COLO668 (cell line): ENCODE measurements around the gene SEC24D.

ENCODE experiments used
- DNase-seq: peaks from one replicate; lab custom pipeline; 2025; ENCODE audit not compliant: unreplicated experiment; lab: John Stamatoyannopoulos, UW

SEC24D gene

DNA sequence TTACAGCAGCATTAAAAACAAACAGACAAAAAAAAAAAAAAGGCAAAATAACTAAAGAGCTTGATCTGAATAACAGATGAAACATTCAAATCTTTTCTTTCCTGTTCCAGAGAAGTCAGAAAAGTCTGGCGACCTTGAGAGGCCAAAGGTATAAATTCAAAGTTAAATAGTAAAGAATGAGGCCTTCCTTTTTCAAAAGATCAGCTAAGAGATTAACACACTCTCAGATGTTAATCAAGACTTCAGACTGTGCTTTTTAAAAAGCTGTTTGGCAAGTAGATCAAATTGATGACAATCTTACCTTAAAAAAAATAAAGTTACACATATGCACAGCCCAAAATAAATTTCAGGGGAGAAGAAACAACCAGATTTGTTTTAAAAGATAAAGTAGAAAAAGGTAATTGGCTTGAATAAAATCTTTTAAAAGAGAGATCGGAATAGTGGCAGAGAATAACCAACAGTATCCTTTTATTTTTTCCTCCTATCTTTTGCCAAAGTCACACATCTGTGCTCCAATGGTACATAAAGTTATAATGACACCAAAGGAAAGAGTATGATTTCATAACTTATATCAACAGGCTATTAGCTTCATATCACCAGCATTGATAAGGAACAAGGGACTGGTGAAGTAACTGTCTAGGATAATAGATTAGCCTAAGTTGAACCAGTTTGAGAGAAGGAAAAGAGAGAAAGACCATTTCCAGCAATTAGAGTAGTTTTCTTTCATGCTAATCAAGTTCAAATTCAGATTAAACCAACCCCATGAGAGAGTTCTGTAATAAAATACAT, 80.3 kb downstream of the SEC24D start:
- no peak for DNase-seq

DNA sequence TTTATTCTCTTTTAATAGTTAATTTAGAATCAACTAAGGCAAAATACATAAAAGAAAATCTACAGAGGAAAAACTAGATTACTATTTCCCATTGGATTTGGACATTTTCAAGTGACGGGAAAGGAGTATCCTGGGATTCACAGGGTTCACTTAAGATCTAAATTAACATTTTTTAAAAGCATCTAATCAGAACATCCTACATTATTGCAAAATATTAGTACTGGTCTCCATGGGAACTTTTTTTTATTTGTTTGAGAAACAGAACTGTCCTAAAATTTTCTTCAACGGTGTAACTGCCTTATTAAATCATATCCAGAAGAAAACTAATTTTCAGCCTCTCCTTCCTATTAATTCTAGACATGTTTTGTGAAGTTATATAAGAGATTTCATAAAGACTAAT, 81.0 kb downstream of the SEC24D start:
- no peak for DNase-seq

DNA sequence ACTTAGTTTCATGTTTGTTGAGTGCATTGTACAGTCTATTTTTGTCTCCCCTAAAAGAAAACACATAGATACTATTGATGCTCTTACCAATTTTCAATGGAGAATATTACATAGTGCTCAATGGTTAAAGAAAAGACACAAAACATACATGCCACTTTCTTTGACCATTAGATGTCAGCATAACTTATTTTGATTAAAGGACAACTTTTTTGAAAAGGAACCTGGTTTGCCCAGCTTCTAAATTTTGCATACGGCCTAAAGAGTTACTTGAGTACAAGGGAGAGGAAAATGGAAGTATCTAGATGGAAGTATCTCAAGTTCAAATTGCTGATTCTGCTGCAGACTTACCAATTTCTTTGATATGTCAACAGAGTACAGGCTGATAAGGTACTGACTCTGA, 82.2 kb downstream of the SEC24D start:
- no peak for DNase-seq

DNA sequence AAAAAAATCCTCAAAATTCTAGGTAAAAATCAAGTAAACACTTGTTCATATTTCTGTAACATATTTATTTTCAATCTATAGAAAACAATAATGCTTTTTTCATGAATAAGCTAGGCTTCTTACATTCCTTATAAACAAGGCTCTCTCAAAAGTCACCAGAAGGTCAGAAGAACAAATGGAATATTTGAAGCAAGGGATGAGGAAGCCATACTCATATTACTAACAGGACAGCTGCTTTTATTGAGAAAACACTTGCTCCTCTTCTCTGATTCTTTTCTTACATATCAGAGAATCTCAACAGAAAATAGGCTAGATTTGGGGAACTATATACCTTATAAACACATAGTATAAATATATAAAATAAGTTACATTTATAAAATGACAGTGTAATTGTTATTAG, 82.8 kb downstream of the SEC24D start:
- DNase-seq, result no peak

- no peak for DNase-seq
Observed at GRCh38 chr4:118752551-118752950, 83.4 kb downstream of the SEC24D start.

DNA sequence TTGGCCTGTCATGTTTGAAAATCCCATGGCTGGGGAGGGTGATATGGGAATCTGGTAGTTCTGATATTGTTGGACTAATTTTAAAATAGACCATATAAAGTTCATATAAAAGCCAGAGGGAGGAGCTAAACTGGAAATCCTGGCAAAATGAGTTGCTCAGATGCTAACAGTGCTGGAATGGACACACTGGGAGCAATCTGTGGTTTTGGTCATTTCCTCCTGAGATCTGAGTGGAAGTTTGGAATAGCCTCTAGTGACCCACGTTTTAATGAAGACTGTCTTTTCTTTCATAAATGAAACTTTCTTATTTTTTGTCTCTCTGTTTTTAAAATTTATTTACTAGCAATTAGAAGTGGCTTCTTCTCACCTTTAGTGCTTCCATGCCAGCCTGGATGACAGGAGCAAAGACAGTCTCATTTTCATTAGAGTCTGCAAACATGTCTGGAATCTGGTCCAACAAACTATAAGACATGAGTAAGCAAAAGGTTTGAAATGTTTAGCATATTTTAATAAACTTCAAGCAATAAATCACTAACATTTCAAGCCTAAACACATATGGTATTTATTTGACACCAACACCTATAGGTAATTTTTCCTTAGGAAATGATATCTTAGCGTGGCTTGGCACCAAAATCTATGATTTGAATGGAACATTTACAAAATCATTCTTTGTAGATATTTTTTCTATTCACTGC, 84.2 kb downstream of the SEC24D start:
- no peak for DNase-seq

GRCh38 chr4:118749347-118749988, 86.5 kb downstream of the SEC24D start:
- no peak for DNase-seq

- DNase-seq, result no peak
Observed at GRCh38 chr4:118746251-118746919, 89.5 kb downstream of the SEC24D start.

DNA sequence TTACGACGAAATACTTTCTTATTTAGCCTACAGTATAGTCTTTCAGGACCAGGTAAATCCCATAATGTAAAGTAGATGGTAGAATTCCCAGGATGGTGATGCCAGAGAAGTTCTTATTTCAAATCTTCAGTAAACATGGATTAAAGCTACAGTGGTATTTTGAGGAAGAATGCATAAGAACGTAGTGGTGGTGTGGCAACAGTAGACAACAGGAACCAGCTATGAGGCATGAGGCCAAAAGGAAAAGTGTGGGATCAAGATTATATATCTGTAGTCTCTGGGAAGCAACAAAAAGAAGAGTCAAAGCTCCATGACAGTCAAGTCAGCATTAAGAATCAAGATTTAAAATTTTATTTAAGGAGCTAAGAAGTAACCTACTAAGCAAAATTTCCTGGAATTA, 90.6 kb downstream of the SEC24D start:
- DNase-seq, result no peak

- DNase-seq, result no peak
Observed at GRCh38 chr4:118743867-118744266, 92.1 kb downstream of the SEC24D start.

DNA sequence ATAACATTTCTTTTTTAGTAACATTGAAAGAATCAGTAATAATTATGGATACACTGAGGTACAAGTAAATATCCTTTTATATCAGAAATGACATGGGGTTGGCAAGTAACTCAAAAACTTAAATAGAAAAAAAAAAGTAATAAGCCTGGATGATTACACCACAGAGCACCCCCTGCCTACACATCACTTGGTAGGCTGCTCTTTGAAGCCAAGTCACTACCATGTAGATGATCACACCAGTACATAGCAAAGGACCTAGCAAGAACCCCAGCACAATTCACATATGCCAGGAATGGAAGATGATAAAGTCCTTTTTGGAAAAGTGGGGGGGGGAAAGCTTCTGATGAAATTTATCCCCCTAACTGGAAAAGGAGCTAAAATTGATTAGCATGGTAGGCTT, 93.9 kb downstream of the SEC24D start:
- DNase-seq, result no peak

DNA sequence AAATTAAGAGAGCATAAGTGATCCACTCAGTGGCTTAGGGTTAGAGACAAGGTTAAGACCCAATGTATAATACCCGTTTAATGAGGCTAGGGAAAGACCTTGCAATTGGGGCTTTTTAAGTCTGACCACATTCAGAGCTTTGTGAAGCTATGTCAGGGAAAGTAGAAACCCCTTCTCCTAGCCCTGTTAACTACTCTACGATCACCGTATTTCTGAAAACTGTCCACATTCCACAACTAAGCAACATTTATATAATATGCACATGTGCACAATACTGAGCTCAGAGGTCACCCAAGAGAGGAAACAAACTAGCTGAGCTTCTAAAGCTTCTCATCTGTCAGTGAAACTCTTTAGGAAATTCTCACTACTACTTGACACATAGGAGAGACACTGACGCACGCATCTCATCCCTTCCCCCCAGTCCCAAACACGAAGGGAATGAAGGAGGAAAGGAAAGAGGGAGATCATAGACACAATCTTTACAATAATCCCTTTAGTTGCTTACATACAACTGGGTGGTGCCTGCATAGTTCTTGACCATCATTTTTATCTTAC, 94.5 kb downstream of the SEC24D start:
- no peak for DNase-seq

GRCh38 chr4:118740869-118741268, 95.1 kb downstream of the SEC24D start:
- DNase-seq, result no peak

GRCh38 chr4:118739022-118739713, 96.8 kb downstream of the SEC24D start:
- DNase-seq, result no peak

- DNase-seq, result no peak
Observed at GRCh38 chr4:118738090-118738489, 97.8 kb downstream of the SEC24D start.

DNA sequence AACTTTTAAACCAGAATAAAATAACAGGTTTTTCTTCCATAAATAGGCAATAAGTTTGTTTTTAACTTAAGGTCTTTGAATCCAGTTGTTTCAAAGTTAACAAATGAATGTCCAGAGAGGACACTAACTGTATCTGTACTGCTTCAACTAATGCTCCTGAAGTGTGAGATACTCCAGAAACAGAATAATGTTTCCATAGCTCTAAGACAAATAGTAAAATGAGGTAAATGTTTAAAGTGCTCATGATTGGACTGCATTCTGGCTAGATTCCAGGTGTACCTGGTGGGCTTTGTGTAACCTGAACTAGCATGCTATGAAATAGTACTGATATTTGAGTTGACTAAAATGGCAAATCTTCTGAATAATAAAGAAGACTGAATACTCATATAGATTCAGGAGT, 99.0 kb downstream of the SEC24D start:
- DNase-seq, result no peak

GRCh38 chr4:118734491-118735205, 101.3 kb downstream of the SEC24D start:
- no peak for DNase-seq

- no peak for DNase-seq
Observed at GRCh38 chr4:118732591-118733330, 103.2 kb downstream of the SEC24D start.

DNA sequence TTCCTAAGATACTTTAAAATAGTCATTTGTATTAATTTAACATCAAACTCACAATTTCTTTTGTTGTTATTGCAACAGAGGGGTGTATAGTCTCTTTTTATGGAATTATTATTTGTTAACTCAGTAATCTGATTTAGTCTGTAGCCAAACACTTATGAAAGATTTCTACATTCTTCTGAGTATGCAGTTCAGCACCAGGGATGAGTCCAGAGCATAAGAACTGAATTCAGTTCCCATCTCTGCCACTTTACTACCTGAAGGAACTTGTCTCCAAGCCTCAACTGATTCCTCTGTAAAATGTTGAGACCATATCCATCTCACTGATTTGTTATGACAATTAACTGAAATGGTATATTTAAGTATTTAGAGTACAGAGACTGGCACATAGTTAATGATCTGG, 105.2 kb downstream of the SEC24D start:
- no peak for DNase-seq
